ENCODE data around the gene HP1BP3. TPM values are rescaled to one million over a fixed set of nuclear protein-coding genes. Genes with fewer than 3 reads are reported as not detected.

The HP1BP3 gene
- total and polyA plus RNA-seq, 2 of the 4 experiments (the other 2 are of a cell fraction) = 88.4 to 151 TPM

- TF ChIP-seq CEBPB (IDR thresholded peaks at IDR 0.05; ENCODE audit: low read depth, low read length) (no peak), RFX5 (IDR thresholded peaks at IDR 0.05; ENCODE audit: low read depth, low read length) (no peak), POLR2A (IDR thresholded peaks at IDR 0.05; ENCODE audit: low read depth, low read length) (no peak), MAZ (IDR thresholded peaks at IDR 0.05; ENCODE audit: borderline replicate concordance, low read depth, low read length) (no peak), ELK1 (IDR thresholded peaks at IDR 0.05; ENCODE audit: borderline replicate concordance, low read depth, low read length) (no peak), CTCF (conservative IDR thresholded peaks at IDR 0.05; ENCODE audit: low read depth, low read length) (no peak), NFE2L2 (IDR thresholded peaks at IDR 0.05; ENCODE audit: low read depth, low read length) (no peak), SMC3 (IDR thresholded peaks at IDR 0.05; ENCODE audit: low read depth, low read length) (no peak), RAD21 (IDR thresholded peaks at IDR 0.05; ENCODE audit: low read length) (no peak), CHD1 (IDR thresholded peaks at IDR 0.05; ENCODE audit: low read depth, low read length) (no peak), MAFK (IDR thresholded peaks at IDR 0.05; ENCODE audit: low read depth, low read length) (no peak), RCOR1 (IDR thresholded peaks at IDR 0.05; ENCODE audit: insufficient replicate concordance, low read length) (no peak), USF2 (IDR thresholded peaks at IDR 0.05; ENCODE audit: low read depth, low read length) (no peak), FOS (IDR thresholded peaks at IDR 0.05; ENCODE audit: low read depth, low read length) (no peak), MXI1 (IDR thresholded peaks at IDR 0.05; ENCODE audit: borderline replicate concordance, low read depth, low read length) (no peak), BHLHE40 (IDR thresholded peaks at IDR 0.05; ENCODE audit: low read depth, low read length) (no peak)
- in situ Hi-C loops (cut with MboI; ENCODE audit: low sequenced_read_pairs) = no loop called here
- dilution Hi-C loops (cut with HindIII; ENCODE audit: low sequenced_read_pairs, unreplicated experiment) = no loop called here
- no peak overlapping the region for H2AFZ ChIP-seq (replicated peaks; ENCODE audit: low read length, poor library complexity)
- no peaks in the 10 kb centered on the region for H3K9me3 ChIP-seq (ENCODE audit: control insufficient read depth, insufficient read depth, low read length)
- peaks cover 8% of the 10 kb centered on the region; the same call in 1 of the 2 replicates for H3K9me1 ChIP-seq (ENCODE audit: insufficient read depth, low read length)
- no peak for ATAC-seq (ENCODE audit: low read depth)
- no peak overlapping the region for H2BK5ac ChIP-seq (ENCODE audit: low read depth, low read length, poor library complexity, severe bottlenecking)
- no peaks in the 10 kb centered on the region for H3K36me3 ChIP-seq (ENCODE audit: control insufficient read depth, insufficient read depth, low read length)
- H3K27ac ChIP-seq (ENCODE audit: insufficient read depth, low read length) = no peak overlapping the region
- no peak overlapping the region for H3K56ac ChIP-seq (ENCODE audit: extremely low read depth, insufficient read depth, low read length)
- H3K4me1 ChIP-seq (ENCODE audit: control insufficient read depth, insufficient read depth, low read length) = no peaks in the 10 kb centered on the region; the same call in 1 of the 2 replicates
- H2AK5ac ChIP-seq (ENCODE audit: low read depth, low read length) = no peak overlapping the region
- no peak overlapping the region for H2BK15ac ChIP-seq (ENCODE audit: low read depth, low read length)
- H3K18ac ChIP-seq (ENCODE audit: low read depth, low read length) = no peak overlapping the region
- WGBS, 2 experiments (ENCODE audit: extremely low coverage in 2 of 2, insufficient read length in 1 of 2) = no CpG with 5 or more reads among the region's 6 CpGs
- H3K27me3 ChIP-seq (ENCODE audit: control insufficient read depth, insufficient read depth, low read length) = no peaks in the 10 kb centered on the region
- H4K5ac ChIP-seq (ENCODE audit: low read depth, low read length) = no peak overlapping the region
- no peak overlapping the region for H4K91ac ChIP-seq (ENCODE audit: insufficient read depth, low read depth, low read length)
- no peak overlapping the region for H3K14ac ChIP-seq (replicated peaks; ENCODE audit: low read depth, low read length)
- no peak overlapping the region for H3K9ac ChIP-seq (ENCODE audit: low read depth, low read length)
- CTCF ChIA-PET = no interaction called here
- H2BK120ac ChIP-seq (ENCODE audit: low read depth, low read length) = no peak overlapping the region
- BruUV-seq (replicated peaks) = no TSS peak
- H3K4me3 ChIP-seq (ENCODE audit: insufficient read depth, low read depth, low read length) = no peak overlapping the region
- no peaks in the 10 kb centered on the region for H3K79me1 ChIP-seq (ENCODE audit: low read depth in 1 of 2, low read length in 2 of 2)
- H3K4ac ChIP-seq (ENCODE audit: low read depth, low read length) = no peak overlapping the region
- H3K4me2 ChIP-seq (ENCODE audit: low read depth, low read length) = no peak overlapping the region
- POLR2A ChIA-PET (ENCODE audit: unreplicated experiment) = no interaction called here
- H2BK20ac ChIP-seq (ENCODE audit: low read depth, low read length) = no peak overlapping the region
- intact Hi-C loops (cut with micrococcal nuclease) = no loop called here
- no peaks in the 10 kb centered on the region for H4K20me1 ChIP-seq (ENCODE audit: insufficient read depth, low read length)
- no peak for DNase-seq
- H2AK9ac ChIP-seq (replicated peaks; ENCODE audit: low read depth, low read length, poor library complexity) = no peak overlapping the region
- H3K23ac ChIP-seq (ENCODE audit: low read depth, low read length) = no peak overlapping the region
- no peak overlapping the region for H4K8ac ChIP-seq (ENCODE audit: low read depth in 2 of 2, low read length in 2 of 2)
Measured at GRCh38 chr1:20712215-20712577, 74.9 kb downstream of the HP1BP3 start.
